WI38 (cell line): ENCODE results near the gene FUNDC1.

Experiments used
- H3K4me3 ChIP-seq: 2 replicates; pipeline ENCODE4 v1.5.1; 2011; ENCODE audit warnings: low read depth, mild to moderate bottlenecking, control low read depth, low read length
- CTCF ChIP-seq: IDR thresholded peaks from 2 replicates; pipeline ENCODE4 v1.5.1; 2012; ENCODE audit warnings: low read depth, mild to moderate bottlenecking, control low read depth, low read length

FUNDC1 gene

GRCh38 chrX:44480591-44480990 is 62.1 kb downstream of the FUNDC1 start:
- H3K4me3 ChIP-seq, result no peak overlapping the region
- no peak for TF ChIP-seq CTCF

GRCh38 chrX:44474410-44474809 is 68.2 kb downstream of the FUNDC1 start:
- no peak overlapping the region for H3K4me3 ChIP-seq
- no peak for TF ChIP-seq CTCF
